ENCODE data around the gene BRF1.
"Not testable (repeated sequence)": the region's sequence is repeated elsewhere in the genome, so short reads cannot be mapped to it uniquely, and the experiment has no call there.

Gene BRF1

DNA sequence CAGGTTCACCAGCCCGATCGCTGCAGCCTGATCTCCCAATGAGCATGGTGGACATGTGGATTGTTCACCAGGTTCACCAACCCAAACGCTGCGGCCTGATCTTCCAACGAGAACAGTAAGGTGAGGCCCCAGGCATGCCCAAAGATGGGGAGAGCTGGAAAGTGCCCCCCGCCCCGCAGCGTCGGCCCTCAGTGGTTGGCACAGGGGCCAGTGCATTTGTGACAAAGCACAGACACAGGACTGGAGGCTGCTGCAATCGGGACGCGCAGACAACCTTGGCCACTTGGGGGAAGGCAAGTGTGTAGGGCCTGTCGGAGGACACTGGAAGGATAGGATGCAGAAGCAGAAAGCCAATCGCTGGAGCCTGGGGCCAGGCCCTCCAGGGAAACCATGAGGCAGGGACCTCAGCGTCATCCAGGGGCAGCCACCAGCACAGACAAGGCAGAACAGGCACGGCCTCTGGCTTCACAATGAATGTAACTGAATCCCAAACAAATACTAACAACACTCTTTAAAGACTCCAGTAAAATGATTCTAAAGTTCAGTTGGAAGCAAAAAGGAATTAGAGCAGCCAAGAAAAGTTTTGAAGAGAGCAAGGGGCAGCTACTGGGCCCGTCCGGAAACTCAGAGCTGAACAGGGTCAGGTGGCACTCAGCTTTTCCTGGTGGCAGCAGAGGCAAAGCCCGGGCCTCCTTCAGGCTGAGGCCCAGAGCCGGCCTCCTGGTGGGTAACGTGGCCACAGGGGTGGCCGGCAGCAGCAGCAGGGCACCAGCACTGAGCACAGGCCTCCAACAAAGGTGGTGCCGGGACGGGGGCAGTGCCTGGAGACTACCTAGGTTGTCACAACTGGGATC is 13.3 kb downstream of the BRF1 start:
- DNase-seq = no peak

GRCh38 chr14:105286759-105287144 is 14.0 kb downstream of the BRF1 start:
- DNase-seq = no peak

GRCh38 chr14:105285174-105285573 is 15.6 kb downstream of the BRF1 start:
- DNase-seq = no peak

DNA sequence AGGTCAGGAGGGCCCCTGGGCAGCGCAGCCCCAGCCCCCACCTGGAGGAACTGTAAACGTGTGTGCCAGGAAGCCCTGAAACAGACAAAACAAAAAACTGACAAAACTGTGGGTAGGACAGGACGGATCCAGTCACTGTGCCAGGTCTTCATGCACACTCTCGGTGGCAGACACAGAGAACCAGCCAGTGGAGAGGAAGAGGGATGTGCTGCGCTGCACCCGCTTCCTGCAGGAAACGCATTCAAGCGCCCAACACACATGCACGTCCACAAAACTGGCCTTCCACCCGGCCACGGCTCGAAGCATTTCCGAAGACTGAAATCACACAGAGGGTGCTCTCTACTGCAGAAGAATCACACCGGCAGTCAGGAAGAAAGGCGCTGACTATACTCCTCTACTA is 16.9 kb downstream of the BRF1 start:
- no peak for DNase-seq

- DNase-seq = no peak
Measured at GRCh38 chr14:105283028-105283427, 17.8 kb downstream of the BRF1 start.

DNA sequence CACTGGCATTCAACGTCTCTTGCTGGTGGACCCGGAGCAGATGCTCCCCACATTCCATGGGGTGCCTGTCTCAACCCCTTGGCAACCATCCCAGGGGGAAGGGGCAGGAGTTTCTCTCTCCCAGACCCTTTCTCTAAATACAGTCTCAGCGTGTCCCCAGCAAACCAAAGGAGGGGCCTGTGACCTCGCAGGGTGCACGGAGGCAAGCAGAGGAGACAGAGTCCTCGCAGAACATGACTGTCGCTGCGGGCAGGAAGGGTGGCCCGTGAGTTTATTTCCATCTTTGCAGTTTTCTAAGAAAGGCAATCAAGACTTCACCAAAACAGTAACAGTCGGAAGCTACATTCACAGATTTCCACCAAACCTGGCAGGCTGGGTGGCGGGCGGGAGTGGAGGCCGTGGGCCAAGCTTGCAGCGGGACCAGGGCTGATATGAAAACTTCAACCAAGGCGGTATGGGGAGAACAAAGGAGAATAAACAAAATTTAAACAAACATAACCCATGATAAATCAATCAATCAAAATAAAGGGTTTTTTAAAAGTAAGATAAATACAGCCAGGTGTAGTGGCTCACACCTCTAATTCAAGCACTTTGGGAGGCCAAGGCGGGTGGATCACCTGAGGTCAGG is 18.6 kb downstream of the BRF1 start:
- no peak for DNase-seq

DNA sequence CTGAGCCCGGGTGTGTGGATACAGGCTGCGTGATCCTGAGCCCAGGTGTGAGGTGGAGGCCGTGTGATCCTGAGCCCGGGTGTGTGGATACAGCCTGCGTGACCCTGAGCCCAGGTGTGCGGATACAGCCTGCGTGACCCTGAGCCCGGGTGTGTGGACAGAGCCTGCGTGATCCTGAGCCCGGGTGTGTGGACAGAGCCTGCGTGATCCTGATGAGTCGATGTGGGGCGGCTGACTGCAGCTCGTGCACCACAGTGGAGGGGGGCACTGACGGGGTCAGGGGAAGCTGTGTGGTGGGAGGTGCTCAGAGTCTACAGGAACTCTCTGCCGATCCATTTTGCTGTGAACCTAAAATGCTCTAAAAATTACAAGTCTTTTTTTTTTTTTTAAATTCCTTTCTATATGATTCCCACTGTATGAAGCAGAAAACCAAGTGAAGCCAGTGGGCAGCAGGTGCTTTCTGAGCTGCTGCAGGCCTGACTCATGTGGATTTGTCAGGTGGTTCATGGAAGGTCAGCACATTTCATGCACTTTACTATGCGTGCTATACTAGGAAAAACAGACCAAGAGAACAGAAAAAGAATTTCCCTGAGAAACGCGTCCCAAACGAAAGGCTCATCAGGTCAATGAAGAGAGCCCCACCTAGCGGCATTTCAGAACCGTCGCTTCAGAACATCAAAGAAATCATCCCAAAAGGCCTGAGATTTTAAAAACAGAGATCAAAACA is 19.3 kb downstream of the BRF1 start:
- no peak for DNase-seq

GRCh38 chr14:105280525-105280924 is 20.3 kb downstream of the BRF1 start:
- no peak for DNase-seq

- DNase-seq = no peak
Measured at GRCh38 chr14:105279642-105280361, 21.0 kb downstream of the BRF1 start.

DNA sequence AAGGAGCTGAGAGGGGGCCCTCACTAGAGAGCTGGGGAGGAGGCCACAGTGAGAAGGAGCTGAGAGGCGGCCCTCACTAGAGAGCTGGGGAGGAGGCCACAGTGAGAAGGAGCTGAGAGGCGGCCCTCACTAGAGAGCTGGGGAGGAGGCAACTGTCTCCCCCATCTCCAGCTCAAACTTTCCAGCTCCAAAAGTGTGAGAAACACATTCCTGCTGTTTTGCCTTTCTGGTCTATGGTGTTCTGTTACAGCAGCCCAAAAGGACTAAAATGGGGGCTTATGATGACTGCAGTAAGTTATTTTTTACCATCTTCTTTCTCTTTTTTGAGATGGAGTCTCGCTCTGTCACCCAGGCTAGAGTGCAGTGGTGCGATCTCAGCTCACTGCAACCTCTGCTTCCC is 23.4 kb downstream of the BRF1 start:
- not testable (repeated sequence) for DNase-seq

- no peak for DNase-seq
Measured at GRCh38 chr14:105275267-105275946, 25.4 kb downstream of the BRF1 start.

DNA sequence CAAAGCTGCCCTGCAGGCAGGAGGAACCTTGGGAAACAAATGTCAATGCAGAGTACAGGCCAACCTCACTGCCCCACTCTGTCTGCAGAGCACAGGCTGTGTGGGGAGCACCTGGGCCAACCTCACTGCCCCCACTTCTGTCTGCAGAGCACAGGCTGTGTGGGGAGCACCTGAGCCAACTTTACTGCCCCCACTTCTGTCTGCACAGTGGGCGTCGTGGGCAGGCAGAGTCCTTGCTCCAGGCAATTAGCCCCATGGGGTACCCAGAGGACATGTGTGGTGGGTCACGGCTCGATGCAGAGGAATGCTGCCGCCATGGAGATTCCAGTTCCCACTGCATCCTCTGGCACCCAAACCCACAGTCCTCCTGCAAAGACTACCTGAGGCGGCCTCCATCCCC is 26.2 kb downstream of the BRF1 start:
- DNase-seq = no peak

GRCh38 chr14:105273062-105273461 is 27.7 kb downstream of the BRF1 start:
- no peak for DNase-seq

DNA sequence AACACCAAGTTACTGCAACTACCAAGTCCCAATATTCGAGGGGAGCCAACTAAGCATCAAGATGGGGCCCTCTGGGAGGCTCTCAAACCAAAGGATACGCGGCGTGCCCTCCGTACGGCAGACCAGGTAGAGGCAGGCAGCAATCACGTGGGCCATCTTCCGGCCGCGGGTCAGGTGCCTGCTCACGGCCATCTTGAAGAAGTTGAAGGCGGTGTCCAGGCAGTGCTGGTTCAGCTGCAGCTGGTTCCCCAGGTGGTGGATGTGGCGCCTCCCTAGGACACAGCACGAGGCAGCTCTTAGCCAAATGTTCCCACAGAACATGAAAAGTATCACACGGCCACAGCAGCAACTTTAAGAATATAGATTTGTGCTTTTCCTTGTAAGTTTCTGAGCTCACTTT is 28.2 kb downstream of the BRF1 start:
- DNase-seq = no peak

GRCh38 chr14:105271224-105271890 is 29.4 kb downstream of the BRF1 start:
- DNase-seq = no peak

DNA sequence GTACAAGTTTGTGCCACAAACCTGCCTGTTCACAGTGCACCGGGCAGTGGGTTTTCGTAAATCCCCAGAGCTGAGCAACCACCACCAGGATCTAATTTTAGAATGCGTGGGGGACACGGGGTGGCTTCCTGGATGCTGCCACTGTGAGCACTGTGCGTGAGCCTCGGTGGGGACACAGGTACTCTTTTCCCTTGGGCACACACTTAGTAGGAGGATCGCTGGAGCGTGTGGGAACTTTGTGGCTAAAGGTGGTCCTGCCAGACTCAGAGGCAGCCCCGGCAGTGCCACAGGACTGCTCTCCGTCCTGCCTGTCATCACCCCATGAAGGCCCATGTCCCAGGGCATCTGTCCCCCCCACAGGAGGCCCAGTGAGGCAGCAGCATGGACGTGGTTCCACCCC is 31.4 kb downstream of the BRF1 start:
- no peak for DNase-seq

- DNase-seq = no peak
Measured at GRCh38 chr14:105268736-105269354, 32.0 kb downstream of the BRF1 start.

- no peak for DNase-seq
Measured at GRCh38 chr14:105267820-105268548, 32.8 kb downstream of the BRF1 start.

GRCh38 chr14:105261781-105262180 is 39.0 kb downstream of the BRF1 start:
- no peak for DNase-seq

DNA sequence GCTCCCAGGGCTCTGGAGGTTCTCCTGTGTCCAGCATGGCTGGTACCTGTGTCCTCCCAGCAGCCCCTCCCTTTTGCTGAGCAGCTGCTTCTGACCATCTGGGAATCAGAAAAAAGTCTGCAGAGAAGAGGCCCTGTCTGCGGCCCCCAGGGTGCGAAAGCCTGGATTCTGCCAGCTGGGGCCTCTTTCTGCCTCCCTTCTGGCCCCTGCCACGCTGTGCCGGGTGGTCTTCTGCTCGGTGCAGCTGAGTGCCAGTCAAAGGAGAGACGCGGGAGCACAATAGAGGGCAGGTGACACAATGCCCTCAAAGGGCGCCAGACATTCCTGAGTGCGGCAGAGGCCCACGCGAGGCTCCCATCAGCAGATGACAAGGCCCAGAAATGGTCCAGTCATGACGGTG is 39.8 kb downstream of the BRF1 start:
- no peak for DNase-seq

GRCh38 chr14:105258846-105259245 is 42.0 kb downstream of the BRF1 start:
- DNase-seq = peak; percentile 24
